ENCODE results near the gene C11orf87. TPM values are rescaled to one million over a fixed set of nuclear protein-coding genes. Genes with fewer than 3 reads are reported as not detected.

Gene C11orf87
- total RNA-seq: not detected

DNA sequence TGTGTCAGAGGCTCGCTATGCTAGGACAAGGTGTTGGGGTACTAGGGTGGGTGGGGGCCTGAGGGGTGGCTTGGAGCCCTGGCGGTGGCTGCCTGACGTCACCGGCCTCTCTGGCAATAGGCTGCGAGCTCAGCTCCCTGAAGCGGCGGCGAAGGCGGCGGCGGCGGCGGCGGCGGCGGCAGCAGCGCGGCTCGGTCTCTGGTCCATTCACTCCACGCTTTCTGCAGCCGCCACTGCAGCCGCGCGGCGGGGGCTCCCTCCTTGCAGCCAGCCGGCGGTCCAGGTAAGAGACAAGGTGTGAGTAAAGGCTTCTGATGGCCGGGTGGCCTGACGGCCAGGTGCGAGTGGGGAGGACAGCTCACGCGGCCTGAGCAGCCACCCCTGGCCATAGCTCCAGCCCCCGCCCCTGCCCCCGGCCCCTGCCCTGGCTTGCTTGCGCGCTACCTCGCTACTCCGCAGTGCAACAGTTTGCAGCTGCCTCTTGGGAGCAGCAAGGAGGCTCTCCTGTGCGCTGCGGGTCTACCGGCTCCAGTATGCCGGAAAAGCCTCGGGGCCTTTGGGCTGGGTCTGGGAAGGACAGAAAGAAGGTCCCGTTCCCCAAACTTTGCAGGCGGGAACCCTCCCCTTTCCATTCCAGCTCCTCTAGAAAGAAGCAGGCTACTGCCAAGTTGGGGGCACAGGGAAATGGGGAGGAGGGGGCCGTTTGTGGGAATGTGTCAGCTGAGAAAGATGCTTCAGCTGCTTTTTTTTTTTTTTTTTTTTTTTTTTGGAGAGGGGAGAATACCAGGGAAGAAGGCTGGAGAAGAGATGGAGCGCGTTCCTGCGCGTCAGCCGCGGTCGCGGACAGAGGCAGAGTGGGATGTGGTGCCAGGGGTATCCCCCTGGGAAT lies at the start of gene C11orf87:
C11orf87 (plus strand) TSS at position 210 of the 889 bp plus-strand sequence. CDS start 1,444 bp downstream, outside the sequence.
- DNase-seq (ENCODE audit: low spot score): no peak

DNA sequence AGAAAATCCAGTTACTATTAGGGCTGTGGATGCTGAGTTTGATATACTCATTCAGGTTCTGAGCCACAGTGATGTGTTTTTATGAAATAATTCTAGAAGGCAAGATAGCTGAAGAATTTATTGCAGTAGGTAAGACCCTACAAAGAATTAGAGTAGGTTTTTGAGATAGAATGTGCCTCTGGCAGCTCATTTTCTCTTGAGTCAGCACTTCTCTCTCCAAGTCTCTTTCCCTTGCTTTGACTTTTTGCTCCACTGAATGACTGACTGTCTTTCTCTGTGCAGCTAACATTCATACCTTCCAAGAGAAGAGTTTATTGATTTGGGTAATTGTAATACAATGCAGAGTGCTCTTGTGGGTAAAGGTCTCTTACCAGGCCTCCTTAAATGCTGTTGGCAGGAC lies 48.0 kb upstream of the C11orf87 start:
- no peak for DNase-seq (ENCODE audit: low spot score)

GRCh38 chr11:109374441-109374840 lies 47.5 kb upstream of the C11orf87 start:
- DNase-seq (ENCODE audit: low spot score): no peak

- no peak for DNase-seq (ENCODE audit: low spot score)
These were observed 44.8 kb upstream of the C11orf87 start for GRCh38 chr11:109377039-109377742.

GRCh38 chr11:109378034-109378433 lies 44.0 kb upstream of the C11orf87 start:
- no peak for DNase-seq (ENCODE audit: low spot score)

DNA sequence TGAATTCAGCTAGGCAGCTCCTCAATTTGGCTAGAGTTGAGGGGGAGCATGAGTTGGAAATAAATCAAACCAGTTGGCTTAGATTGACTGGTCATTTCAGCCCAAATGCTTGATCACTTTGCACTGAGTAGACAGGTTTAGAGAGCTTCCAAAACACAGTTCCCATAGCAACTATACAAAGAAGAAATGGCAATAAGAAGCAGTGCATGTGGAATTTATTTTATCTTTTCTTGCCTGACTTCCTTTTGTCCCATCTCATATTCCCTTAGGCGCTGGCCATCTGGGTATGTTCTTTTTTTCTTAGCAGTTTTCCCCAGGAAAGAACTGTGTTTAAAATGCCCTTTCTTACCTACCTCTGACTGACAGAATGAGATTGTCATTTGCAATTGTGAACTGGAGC lies 38.7 kb upstream of the C11orf87 start:
- no peak for DNase-seq (ENCODE audit: low spot score)

GRCh38 chr11:109384873-109385272 lies 37.1 kb upstream of the C11orf87 start:
- DNase-seq (ENCODE audit: low spot score): no peak

DNA sequence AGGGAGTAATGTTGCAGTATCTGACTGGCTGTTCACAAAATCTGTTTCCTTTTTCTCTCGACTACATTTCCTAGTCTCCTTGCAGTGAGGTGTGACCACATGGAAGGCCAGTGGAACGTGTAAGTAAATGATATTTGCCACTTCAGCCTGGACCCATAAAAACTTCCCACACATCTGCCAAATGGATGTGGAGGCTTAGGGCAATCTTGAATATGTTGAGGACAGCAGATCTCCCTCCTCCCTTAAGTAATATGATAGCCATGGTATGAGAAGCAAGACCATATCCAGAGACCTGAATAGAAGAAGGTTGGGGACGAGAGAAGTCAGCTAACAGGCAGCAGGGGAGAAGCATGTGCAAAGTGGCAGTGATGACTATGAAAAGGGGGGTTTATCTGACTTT lies 33.0 kb upstream of the C11orf87 start:
- no peak for DNase-seq (ENCODE audit: low spot score)

GRCh38 chr11:109390752-109391151 lies 31.2 kb upstream of the C11orf87 start:
- DNase-seq (ENCODE audit: low spot score): no peak

DNA sequence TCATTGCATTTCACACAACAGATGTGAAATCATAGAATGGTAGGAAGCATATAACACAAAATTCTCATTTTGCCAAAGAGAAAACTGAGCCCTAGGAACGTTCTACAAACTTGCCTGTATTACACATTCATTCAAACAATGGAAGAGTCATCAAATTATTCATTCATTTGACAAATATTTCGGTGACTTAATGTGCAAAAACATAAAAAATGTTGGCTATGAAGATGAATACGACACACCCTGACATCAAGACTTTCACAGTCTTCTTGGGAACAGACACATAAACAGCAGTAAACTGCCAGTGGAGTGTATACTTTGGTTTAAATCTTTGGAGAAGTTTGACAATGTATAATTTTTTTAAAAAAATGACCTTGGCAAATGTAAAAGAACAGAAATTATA lies 20.4 kb upstream of the C11orf87 start:
- no peak for DNase-seq (ENCODE audit: low spot score)

- DNase-seq (ENCODE audit: low spot score): no peak
These were observed 16.3 kb upstream of the C11orf87 start for GRCh38 chr11:109405671-109406070.

DNA sequence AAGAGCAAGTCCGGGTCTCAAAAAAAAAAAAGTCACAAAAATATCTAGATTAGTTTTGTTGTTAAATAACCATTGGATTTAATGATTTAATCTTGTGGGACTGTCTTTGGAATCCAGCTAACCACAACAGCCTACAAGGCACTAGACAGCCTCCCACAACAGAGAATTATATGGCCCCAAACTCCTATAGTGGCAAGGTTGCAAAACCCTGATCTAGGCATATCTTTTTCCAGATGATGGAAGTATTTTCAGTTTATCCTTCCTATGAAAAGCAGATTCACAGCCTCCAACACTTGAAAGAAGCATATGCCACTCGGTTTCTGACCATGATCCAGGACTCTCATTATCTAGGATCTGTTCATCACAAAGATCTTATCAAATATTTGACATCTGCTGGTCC lies 5.4 kb upstream of the C11orf87 start:
- DNase-seq (ENCODE audit: low spot score): no peak

GRCh38 chr11:109422870-109423465 lies 978 bp downstream of the C11orf87 start:
- no peak for DNase-seq (ENCODE audit: low spot score)

DNA sequence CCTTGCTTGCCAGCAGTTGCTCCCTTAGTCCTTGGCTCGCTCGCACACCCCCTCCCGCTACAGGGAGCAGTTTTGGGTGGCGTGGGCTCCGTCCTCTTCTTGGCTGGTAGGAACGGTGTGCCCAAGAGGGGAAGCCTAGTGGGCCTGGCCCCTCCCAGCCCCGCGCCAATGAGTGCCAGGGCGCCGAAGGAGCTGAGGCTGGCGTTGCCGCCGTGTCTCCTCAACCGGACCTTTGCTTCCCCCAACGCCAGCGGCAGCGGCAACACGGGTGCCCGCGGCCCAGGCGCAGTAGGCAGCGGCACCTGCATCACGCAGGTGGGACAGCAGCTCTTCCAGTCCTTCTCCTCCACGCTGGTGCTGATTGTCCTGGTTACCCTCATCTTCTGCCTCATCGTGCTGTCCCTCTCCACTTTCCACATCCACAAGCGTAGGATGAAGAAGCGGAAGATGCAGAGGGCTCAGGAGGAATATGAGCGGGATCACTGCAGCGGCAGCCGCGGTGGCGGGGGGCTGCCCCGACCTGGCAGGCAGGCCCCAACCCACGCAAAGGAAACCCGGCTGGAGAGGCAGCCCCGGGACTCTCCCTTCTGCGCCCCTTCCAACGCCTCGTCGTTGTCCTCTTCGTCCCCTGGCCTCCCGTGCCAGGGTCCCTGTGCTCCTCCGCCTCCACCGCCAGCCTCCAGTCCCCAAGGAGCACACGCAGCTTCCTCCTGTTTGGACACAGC lies 1.6 kb downstream of the C11orf87 start:
- no peak for DNase-seq (ENCODE audit: low spot score)

- no peak for DNase-seq (ENCODE audit: low spot score)
These were observed 2.9 kb downstream of the C11orf87 start for GRCh38 chr11:109424901-109425300.

DNA sequence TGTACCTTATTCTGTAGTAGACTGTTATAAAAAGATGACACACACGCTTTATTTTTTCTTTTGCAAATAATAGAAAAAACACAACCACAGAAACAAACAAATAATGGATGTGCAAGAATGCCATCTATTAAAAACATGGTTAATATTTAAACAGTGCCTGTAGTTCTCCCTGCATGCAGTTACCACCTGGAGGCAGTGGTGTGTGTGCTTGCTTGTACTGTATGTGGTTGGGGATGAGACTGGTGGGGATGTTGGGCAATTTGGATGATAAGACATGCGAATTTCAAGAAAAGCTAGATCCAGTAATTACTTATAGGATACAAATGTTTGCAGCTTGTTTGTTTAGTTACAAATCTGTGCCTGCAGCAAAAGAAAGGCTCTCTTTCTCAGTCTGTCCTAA lies 3.6 kb downstream of the C11orf87 start:
- DNase-seq (ENCODE audit: low spot score): no peak

DNA sequence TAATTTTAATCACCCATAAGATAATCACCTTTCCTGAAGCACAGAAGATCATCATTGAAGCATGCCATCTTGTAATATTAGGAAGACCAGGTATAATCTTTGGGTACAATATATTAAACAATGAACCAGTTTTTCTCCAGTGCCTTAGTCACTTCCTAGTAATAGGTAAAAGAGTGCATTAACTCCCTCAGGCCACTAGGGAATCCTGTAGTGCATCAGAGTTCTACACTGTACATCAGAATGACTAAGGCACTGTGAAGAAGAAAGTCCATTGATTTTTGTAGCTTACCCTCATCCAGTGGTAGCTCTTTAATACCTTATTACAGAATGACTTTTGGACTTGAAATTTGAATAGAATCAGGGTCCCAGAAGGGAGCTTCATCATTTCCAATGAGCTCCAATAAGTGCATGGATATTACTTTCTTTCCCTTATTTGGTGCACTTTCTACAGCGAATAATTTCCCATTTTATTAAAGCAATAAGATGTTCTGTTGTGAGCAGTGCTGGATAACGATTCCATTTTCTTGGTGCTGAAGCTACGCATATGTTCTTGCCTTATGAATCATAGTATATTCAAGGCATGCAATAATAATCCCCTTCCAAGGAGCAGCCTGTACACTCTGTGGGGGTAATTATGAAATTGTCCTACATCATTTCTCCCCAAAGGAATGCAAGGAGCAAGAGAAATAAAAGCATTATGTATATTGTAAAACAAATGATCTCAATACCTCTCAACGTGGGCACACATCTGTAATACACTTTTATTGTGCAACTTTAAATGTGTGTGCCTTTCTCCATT lies 4.7 kb downstream of the C11orf87 start:
- DNase-seq (ENCODE audit: low spot score): no peak

DNA sequence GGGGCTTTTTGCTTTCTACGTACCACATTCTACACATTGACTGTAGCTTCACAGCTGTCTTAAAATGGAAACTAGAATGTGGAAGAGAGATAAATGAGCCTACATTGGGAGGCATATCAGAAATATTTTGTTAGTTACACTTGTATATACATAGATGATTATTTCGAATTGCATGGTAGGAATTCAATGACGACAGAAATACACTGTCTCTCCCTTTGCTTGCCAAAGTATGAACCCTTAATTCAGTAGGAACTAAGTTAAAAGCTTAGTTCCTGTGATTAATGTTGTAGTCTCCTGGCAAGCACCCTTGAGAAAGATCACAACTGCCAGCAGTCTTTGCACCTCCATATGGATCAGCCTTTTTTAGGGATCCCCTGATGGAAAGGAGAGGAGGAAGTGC lies 10.1 kb downstream of the C11orf87 start:
- no peak for DNase-seq (ENCODE audit: low spot score)

GRCh38 chr11:109433753-109434256 lies 11.8 kb downstream of the C11orf87 start:
- DNase-seq (ENCODE audit: low spot score): no peak

GRCh38 chr11:109435121-109435742 lies 13.2 kb downstream of the C11orf87 start:
- DNase-seq (ENCODE audit: low spot score): no peak
